Endothelial cell of umbilical vein (primary cell): ENCODE data around the gene EXD3. TPM values are rescaled to one million over a fixed set of nuclear protein-coding genes. Genes with fewer than 3 reads are reported as not detected.

Experiments used
- BruUV-seq: library from RNA; stranded (reverse); fragments of 400-500 nt; replicated peaks from 2 replicates; lab custom pipeline; 2021; lab: Mats Ljungman, UMichigan
- CTCF ChIA-PET: fragments of 300-600, 350-600 bp; sonication (Branson Sonifier 250); formaldehyde crosslinking; loops from one replicate; lab custom pipeline; 2021; ENCODE audit warnings: antibody characterized with exemption, inconsistent platforms; lab: Charles Lee
- POLR2A ChIA-PET: fragments of 300-600, 350-600 bp; sonication (Branson Sonifier 250); formaldehyde crosslinking; loops from one replicate; lab custom pipeline; 2021; ENCODE audit warnings: antibody characterized with exemption, inconsistent platforms; lab: Charles Lee
- DNase-seq: peaks from one replicate; pipeline ENCODE4 v3.0.0-alpha.2; 2011; ENCODE audit warnings: low read depth, low spot score
- FAIRE-seq: peaks from 2 replicates; lab custom pipeline; 2011; peaks lifted over from hg19 to GRCh38; lab: Jason Lieb, UNC
- H2AFZ ChIP-seq: 2 replicates; pipeline ENCODE4 v1.6.0; 2012; ENCODE audit warnings: low read depth, low read length, control low read depth, inconsistent platforms
- H3K27ac ChIP-seq: 2 replicates; pipeline ENCODE4 v1.5.1; 2011; ENCODE audit warnings: low read depth, mild to moderate bottlenecking, control low read depth, low read length, moderate library complexity; ENCODE audit not compliant: insufficient read depth
- H3K27me3 ChIP-seq, 2 experiments: 2 replicates each; pipeline versions ENCODE4 v1.6.0 to v1.6.1; 2011; ENCODE audit warnings: low read length in 2 of 2, mixed read lengths in 1 of 2; ENCODE audit not compliant: control insufficient read depth in 2 of 2, insufficient read depth in 2 of 2
- H3K36me3 ChIP-seq, 2 experiments: 2 replicates in 1 of 2; 3 replicates in 1 of 2; pipeline ENCODE4 v1.5.1; 2011; ENCODE audit warnings: low read length in 2 of 2, mild to moderate bottlenecking in 1 of 2, moderate library complexity in 1 of 2; ENCODE audit not compliant: control insufficient read depth in 2 of 2, insufficient read depth in 2 of 2; ENCODE audit errors: extremely low read depth in 1 of 2
- H3K4me1 ChIP-seq: 3 replicates; pipeline ENCODE4 v1.5.1; 2011; ENCODE audit warnings: mild to moderate bottlenecking, low read length; ENCODE audit not compliant: control insufficient read depth, insufficient read depth; ENCODE audit errors: extremely low read depth
- H3K4me2 ChIP-seq: 2 replicates; pipeline ENCODE4 v1.6.1; 2011; ENCODE audit warnings: low read length, control low read depth, mixed read lengths; ENCODE audit not compliant: insufficient read depth
- H3K4me3 ChIP-seq, 3 experiments: fragments of 200-600 bp in 1 of 3; sonication (generic), shearing (Covaris generic) in 1 of 3; replicated peaks in 1 of 3; 2 replicates each; pipeline ENCODE4 v1.5.1; 2011 to 2016; ENCODE audit warnings: control low read depth in 3 of 3, low read length in 3 of 3, mild to moderate bottlenecking in 2 of 3, inconsistent platforms in 1 of 3, low read depth in 1 of 3, moderate library complexity in 1 of 3; ENCODE audit not compliant: insufficient read depth in 1 of 3
- H3K79me2 ChIP-seq: 2 replicates; pipeline ENCODE4 v1.6.0; 2012; ENCODE audit warnings: low read length, inconsistent platforms; ENCODE audit not compliant: control insufficient read depth, insufficient read depth
- H3K9ac ChIP-seq: replicated peaks from 2 replicates; pipeline ENCODE3; 2011; ENCODE audit warnings: low read length, control low read depth; ENCODE audit not compliant: insufficient read depth; ENCODE audit errors: extremely low read depth
- H3K9me1 ChIP-seq: replicated peaks from 3 replicates; pipeline ENCODE4 v1.6.0; 2011; ENCODE audit warnings: mild to moderate bottlenecking, low read length; ENCODE audit not compliant: control insufficient read depth, insufficient read depth; ENCODE audit errors: extremely low read depth
- H3K9me3 ChIP-seq: replicated peaks from 2 replicates; pipeline ENCODE4 v1.5.1; 2012; ENCODE audit warnings: low read length, inconsistent platforms; ENCODE audit not compliant: control insufficient read depth, insufficient read depth
- H4K20me1 ChIP-seq: replicated peaks from 2 replicates; pipeline ENCODE3; 2011; ENCODE audit warnings: mild to moderate bottlenecking, low read length; ENCODE audit not compliant: control insufficient read depth, insufficient read depth; ENCODE audit errors: extremely low read depth
- CTCF ChIP-seq, 2 donors: IDR thresholded peaks; 1 replicate in 1 of 2; 2 replicates in 1 of 2; pipeline ENCODE4 v1.5.1; 2011; ENCODE audit warnings: low read length in 2 of 2, mild to moderate bottlenecking in 2 of 2, moderate library complexity in 2 of 2, control low read depth in 1 of 2, inconsistent platforms in 1 of 2, low read depth in 1 of 2; ENCODE audit not compliant: insufficient read depth in 1 of 2; ENCODE audit errors: extremely low read depth in 1 of 2
- EZH2 ChIP-seq: IDR thresholded peaks from 2 replicates; pipeline ENCODE4 v1.6.1; 2012; ENCODE audit warnings: borderline replicate concordance, low read depth, mild to moderate bottlenecking, moderate library complexity, low read length, inconsistent platforms; ENCODE audit not compliant: severe bottlenecking
- FOS ChIP-seq: IDR thresholded peaks from 2 replicates; pipeline ENCODE4 v1.6.1; 2011; ENCODE audit warnings: mild to moderate bottlenecking, low read length, moderate library complexity, borderline replicate concordance; ENCODE audit not compliant: insufficient read depth
- GATA2 ChIP-seq: IDR thresholded peaks from 2 replicates; pipeline ENCODE4 v1.7.0; 2011; ENCODE audit warnings: low read depth, mild to moderate bottlenecking, moderate library complexity, mixed read lengths, low read length; ENCODE audit not compliant: insufficient read length, insufficient read depth
- JUN ChIP-seq: IDR thresholded peaks from 2 replicates; pipeline ENCODE4 v1.6.1; 2011; ENCODE audit warnings: borderline replicate concordance, low read depth; ENCODE audit not compliant: insufficient read length, insufficient read depth
- MAX ChIP-seq: IDR thresholded peaks from 2 replicates; pipeline ENCODE4 v1.6.1; 2011; ENCODE audit not compliant: insufficient read depth, insufficient read length
- MYC ChIP-seq: IDR thresholded peaks from one replicate; pipeline ENCODE4 v1.6.1; 2011; ENCODE audit warnings: mild to moderate bottlenecking, low read depth, low read length
- POLR2A ChIP-seq: IDR thresholded peaks from 2 replicates; pipeline ENCODE4 v1.6.1; 2012; ENCODE audit warnings: low read depth, mild to moderate bottlenecking, control low read depth, low read length
- POLR2AphosphoS5 ChIP-seq: IDR thresholded peaks from 2 replicates; pipeline ENCODE4 v1.6.1; 2012; ENCODE audit warnings: low read depth, mild to moderate bottlenecking, control low read depth, low read length, moderate library complexity; ENCODE audit not compliant: insufficient read depth
- dilution Hi-C: fragments of 300-500 bp; cut with MboI; formaldehyde crosslinking; loops from one replicate; pipeline ENCODE4 v1.15.0; 2019; ENCODE audit warnings: low sequenced_read_pairs; ENCODE audit not compliant: extremely low pct_ligation_motif_present
- intact Hi-C: fragments of 100-400 bp; cut with micrococcal nuclease; formaldehyde crosslinking; loops from one replicate; pipeline ENCODE4 v1.10.0; 2022
- polyA plus RNA-seq, 4 experiments: library from polyadenylated mRNA; depleted of rRNA in 3 of 4; stranded (reverse) in 3 of 4; unstranded in 1 of 4; fragments of >200 nt; gene quantifications; 2 replicates each; pipeline versions ENCODE4 v1.2.1 to v1.2.3, GENCODE V29; 2011 to 2012; ENCODE audit warnings: missing spikeins in 1 of 4
- total RNA-seq: library from RNA; stranded (reverse); gene quantifications from 2 replicates; pipeline ENCODE4 v1.2.3, GENCODE V29; 2021

Gene EXD3
- total and polyA plus RNA-seq, 2 donors (not counting 3 experiments of a cell fraction or from before 2014, with no cell fraction given), result 17.7 to 30.3 TPM

GRCh38 chr9:137390553-137391410 is 32.2 kb downstream of the EXD3 start:
- no peak overlapping the region for H3K4me3 ChIP-seq
- no peak overlapping the region for H3K9ac ChIP-seq
- DNase-seq, result no peak
- no peaks in the 10 kb centered on the region for H3K79me2 ChIP-seq
- peaks cover 13% of the 10 kb centered on the region for H3K4me1 ChIP-seq
- no peak overlapping the region for H3K27ac ChIP-seq
- TF ChIP-seq EZH2 (no peak), POLR2AphosphoS5 (no peak), GATA2 (no peak), MYC (no peak), JUN (no peak), MAX (no peak), FOS (no peak), POLR2A (no peak), CTCF (IDR thresholded peaks at IDR 0.05; ENCODE audit: extremely low read depth in 1 of 2, insufficient read depth in 1 of 2, low read depth in 1 of 2, low read length in 2 of 2) (no peak)
- BruUV-seq, result no TSS peak
- dilution Hi-C loops (no loop called here), intact Hi-C loops (no loop called here)
- no peak for FAIRE-seq
- H4K20me1 ChIP-seq, result no peaks in the 10 kb centered on the region
- H3K27me3 ChIP-seq, result no peaks in the 10 kb centered on the region
- H3K9me3 ChIP-seq, result no peaks in the 10 kb centered on the region
- POLR2A ChIA-PET, result no interaction called here
- H3K9me1 ChIP-seq, result no peaks in the 10 kb centered on the region
- no peak overlapping the region for H2AFZ ChIP-seq
- H3K4me2 ChIP-seq, result no peak overlapping the region
- CTCF ChIA-PET, result interaction anchor here (1.1 kb wide), 1 partner anchor 27 kb away, joined by 3 read pairs; no protein-coding TSS in a partner anchor
- H3K36me3 ChIP-seq, result peaks cover 0 to 4% of the 10 kb centered on the region in 2 experiments
